ENCODE results near the gene CPEB3. TPM values are rescaled to one million over a fixed set of nuclear protein-coding genes. Genes with fewer than 3 reads are reported as not detected.

Gene CPEB3
- total and polyA plus RNA-seq, 9 of the 15 experiments (the other 6 are each of a cell fraction or from before 2014, with no cell fraction given): 0.15 to 1.2 (median 0.51) TPM

- TF ChIP-seq MAZ (CRISPR knock-in tag; conservative IDR thresholded peaks at IDR 0.05 in 1 of 2, IDR thresholded peaks at IDR 0.05 in 1 of 2) (peak; percentile 39 to 40; a peak in 3 of 4 replicates), ARID1B (IDR thresholded peaks at IDR 0.05) (no peak), HMG20B (CRISPR knock-in tag; IDR thresholded peaks at IDR 0.05) (no peak), ZBTB1 (CRISPR knock-in tag; IDR thresholded peaks at IDR 0.05; ENCODE audit: borderline replicate concordance, low read depth) (no peak), ZNF699 (CRISPR knock-in tag; IDR thresholded peaks at IDR 0.05; ENCODE audit: insufficient replicate concordance) (no peak), HNRNPLL (IDR thresholded peaks at IDR 0.05; ENCODE audit: low read depth, low read length, poor library complexity, severe bottlenecking) (peak; percentile 32), ZNF197 (CRISPR knock-in tag; IDR thresholded peaks at IDR 0.05; ENCODE audit: low read depth) (no peak), CBFA2T3 (IDR thresholded peaks at IDR 0.05) (no peak), ZNF431 (CRISPR knock-in tag; IDR thresholded peaks at IDR 0.05) (no peak), HDAC8 (tag; IDR thresholded peaks at IDR 0.05) (no peak), ZBTB12 (CRISPR knock-in tag; IDR thresholded peaks at IDR 0.05) (peak; percentile 83), LARP7 (IDR thresholded peaks at IDR 0.05) (no peak), U2AF1 (optimal IDR thresholded peaks at IDR 0.05; ENCODE audit: low read depth, low read length) (peak; percentile 69), ELF4 (CRISPR knock-in tag; IDR thresholded peaks at IDR 0.05) (no peak), NCOA4 (IDR thresholded peaks at IDR 0.05; ENCODE audit: partially characterized antibody) (no peak), PHF21A (IDR thresholded peaks at IDR 0.05; ENCODE audit: borderline replicate concordance, low read depth) (no peak), ZBTB43 (CRISPR knock-in tag; IDR thresholded peaks at IDR 0.05) (no peak), MITF (IDR thresholded peaks at IDR 0.05) (no peak), CTCF (IDR thresholded peaks at IDR 0.05 in 2 of 3, conservative IDR thresholded peaks at IDR 0.05 in 1 of 3; ENCODE audit: insufficient read depth in 2 of 3, low read depth in 1 of 3, low read length in 3 of 3) (peak; percentile 53 to 76 (median 61); a peak in 5 of 6 replicates), BHLHE40 (IDR thresholded peaks at IDR 0.05; ENCODE audit: low read length) (peak; percentile 26; the same call in 1 of the 2 replicates), CREB3 (tag; conservative IDR thresholded peaks at IDR 0.05; ENCODE audit: low read depth) (no peak), LEF1 (IDR thresholded peaks at IDR 0.05) (no peak)
These were observed at the start of gene CPEB3, which contains the start of gene MARCHF5 (continued) for GRCh38 chr10:92290837-92291615.

Measured in K562 (cell line).